Keratinocyte (primary cell): Measurements from ENCODE around the gene PAPSS2. TPM values are rescaled to one million over a fixed set of nuclear protein-coding genes. Genes with fewer than 3 reads are reported as not detected.
A peak's percentile ranks its signal among the peaks of the same experiment; 100 is the strongest.

ENCODE experiments used
- DNase-seq: peaks from one replicate; pipeline ENCODE4 v3.0.0-alpha.2; 2011; ENCODE audit warnings: low read depth, missing footprints, low spot score
- FAIRE-seq: peaks from 2 replicates; lab custom pipeline; 2011; peaks lifted over from hg19 to GRCh38; lab: Jason Lieb, UNC
- H2AFZ ChIP-seq: 2 replicates; pipeline ENCODE4 v1.6.0; 2012; ENCODE audit warnings: low read length, control low read depth, inconsistent platforms; ENCODE audit not compliant: control insufficient read depth
- H3K27ac ChIP-seq: 2 replicates; pipeline ENCODE4 v1.5.1; 2011; ENCODE audit warnings: low read length; ENCODE audit not compliant: control insufficient read depth, insufficient read depth
- H3K27me3 ChIP-seq: 3 replicates; pipeline ENCODE4 v1.6.0; 2011; ENCODE audit warnings: low read length; ENCODE audit not compliant: control insufficient read depth, insufficient read depth; ENCODE audit errors: extremely low read depth
- H3K36me3 ChIP-seq, 2 experiments: 2 replicates in 1 of 2; 3 replicates in 1 of 2; pipeline ENCODE4 v1.5.1; 2011; ENCODE audit warnings: low read length in 2 of 2, mild to moderate bottlenecking in 1 of 2; ENCODE audit not compliant: control insufficient read depth in 2 of 2, insufficient read depth in 2 of 2; ENCODE audit errors: extremely low read depth in 1 of 2
- H3K4me1 ChIP-seq: 3 replicates; pipeline ENCODE4 v1.5.1; 2011; ENCODE audit warnings: low read length; ENCODE audit not compliant: control insufficient read depth, insufficient read depth; ENCODE audit errors: extremely low read depth
- H3K4me2 ChIP-seq: 3 replicates; pipeline ENCODE4 v1.6.0; 2011; ENCODE audit warnings: low read depth, low read length; ENCODE audit not compliant: control insufficient read depth, insufficient read depth; ENCODE audit errors: extremely low read depth
- H3K4me3 ChIP-seq, 3 experiments: fragments of 200-600 bp in 1 of 3; sonication (generic) in 1 of 3; 2 replicates in 2 of 3; 3 replicates in 1 of 3; pipeline ENCODE4 v1.5.1; 2011 to 2016; ENCODE audit warnings: low read length in 3 of 3, mild to moderate bottlenecking in 3 of 3, control low read depth in 2 of 3, inconsistent platforms in 1 of 3, low read depth in 1 of 3, mixed read lengths in 1 of 3, mixed run types in 1 of 3, moderate library complexity in 1 of 3; ENCODE audit not compliant: control insufficient read depth in 2 of 3, insufficient read depth in 2 of 3; ENCODE audit errors: extremely low read depth in 1 of 3
- H3K79me2 ChIP-seq: 2 replicates; pipeline ENCODE4 v1.6.0; 2012; ENCODE audit warnings: low read length; ENCODE audit not compliant: control insufficient read depth, insufficient read depth
- H3K9ac ChIP-seq: 3 replicates; pipeline ENCODE4 v1.6.0; 2011; ENCODE audit warnings: low read length; ENCODE audit not compliant: control insufficient read depth, insufficient read depth; ENCODE audit errors: extremely low read depth
- H3K9me1 ChIP-seq: 3 replicates; pipeline ENCODE4 v1.6.0; 2011; ENCODE audit warnings: low read length; ENCODE audit not compliant: control insufficient read depth, insufficient read depth; ENCODE audit errors: extremely low read depth
- H3K9me3 ChIP-seq: 2 replicates; pipeline ENCODE4 v1.5.1; 2012; ENCODE audit warnings: low read depth, low read length; ENCODE audit not compliant: control insufficient read depth
- H4K20me1 ChIP-seq: 3 replicates; pipeline ENCODE4 v1.6.0; 2011; ENCODE audit warnings: low read length; ENCODE audit not compliant: control insufficient read depth, insufficient read depth; ENCODE audit errors: extremely low read depth
- EZH2 ChIP-seq: IDR thresholded peaks from one replicate; pipeline ENCODE4 v1.6.1; 2012; ENCODE audit warnings: inconsistent platforms, mild to moderate bottlenecking, low read length, moderate library complexity
- dilution Hi-C: fragments of 300-500 bp; cut with MboI; formaldehyde crosslinking; loops from one replicate; pipeline ENCODE4 v1.7.0; 2020; ENCODE audit warnings: low sequenced_read_pairs; ENCODE audit not compliant: extremely low pct_ligation_motif_present
- polyA plus RNA-seq, 5 experiments: library from polyadenylated mRNA; depleted of rRNA in 3 of 5; stranded (reverse) in 3 of 5; stranded (forward) in 1 of 5; unstranded in 1 of 5; fragments of >200 nt; gene quantifications; 1 replicate in 1 of 5; 2 replicates in 3 of 5; 3 replicates in 1 of 5; pipeline versions ENCODE4 v1.2.1 to v1.2.3, GENCODE V29; 2011 to 2012; ENCODE audit warnings: missing spikeins in 2 of 5, low read depth in 1 of 5, low replicate concordance in 1 of 5
- TF ChIP-seq, protein P1 (sequence below), 3 experiments: IDR thresholded peaks in 1 of 3; conservative IDR thresholded peaks in 1 of 3; optimal IDR thresholded peaks in 1 of 3; 2 replicates in 2 of 3; 3 replicates in 1 of 3; pipeline versions ENCODE3 to v1.5.1; 2011; ENCODE audit warnings: low read length in 3 of 3, mild to moderate bottlenecking in 3 of 3, moderate library complexity in 2 of 3, control low read depth in 1 of 3, inconsistent platforms in 1 of 3; ENCODE audit not compliant: insufficient read depth in 2 of 3; ENCODE audit errors: extremely low read depth in 1 of 3

The PAPSS2 gene
- polyA plus RNA-seq, 1 donor (not counting 4 experiments of a cell fraction or from before 2014, with no cell fraction given): 1.1 TPM

DNA sequence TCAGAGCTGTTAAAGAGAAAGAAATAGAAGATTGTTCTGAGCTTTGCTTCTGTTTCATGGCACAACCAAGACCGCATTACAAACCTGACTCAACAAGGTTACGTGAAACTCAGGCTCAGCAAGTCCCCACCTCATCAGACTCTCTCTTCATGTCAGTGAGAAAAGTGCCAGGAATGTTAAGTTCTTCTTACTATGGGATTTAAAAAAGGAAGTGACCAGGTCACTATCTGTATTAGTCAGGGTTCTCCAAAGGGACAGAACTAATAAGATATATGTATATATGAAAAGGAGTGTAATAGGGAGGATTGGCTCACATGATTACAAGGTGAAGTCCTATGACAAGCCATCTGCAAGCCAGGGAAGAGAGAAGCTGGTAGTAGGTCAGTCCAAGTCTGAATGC, 25.4 kb upstream of the PAPSS2 start:
- Histone ChIP-seq H3K4me1 (peaks cover 13% of the 10 kb centered on the region), H3K9me1 (no peaks in the 10 kb centered on the region), H3K27me3 (no peaks in the 10 kb centered on the region), H3K79me2 (no peaks in the 10 kb centered on the region), H3K27ac (no peak overlapping the region), H2AFZ (no peak overlapping the region), H3K36me3 (no peaks in the 10 kb centered on the region), H3K9me3 (no peaks in the 10 kb centered on the region), H4K20me1 (no peaks in the 10 kb centered on the region), H3K4me3 (no peak overlapping the region), H3K9ac (no peak overlapping the region), H3K4me2 (no peak overlapping the region)
- no peak for DNase-seq
- no peak for FAIRE-seq
- dilution Hi-C loops: no loop called here
- TF ChIP-seq, protein P1, sequence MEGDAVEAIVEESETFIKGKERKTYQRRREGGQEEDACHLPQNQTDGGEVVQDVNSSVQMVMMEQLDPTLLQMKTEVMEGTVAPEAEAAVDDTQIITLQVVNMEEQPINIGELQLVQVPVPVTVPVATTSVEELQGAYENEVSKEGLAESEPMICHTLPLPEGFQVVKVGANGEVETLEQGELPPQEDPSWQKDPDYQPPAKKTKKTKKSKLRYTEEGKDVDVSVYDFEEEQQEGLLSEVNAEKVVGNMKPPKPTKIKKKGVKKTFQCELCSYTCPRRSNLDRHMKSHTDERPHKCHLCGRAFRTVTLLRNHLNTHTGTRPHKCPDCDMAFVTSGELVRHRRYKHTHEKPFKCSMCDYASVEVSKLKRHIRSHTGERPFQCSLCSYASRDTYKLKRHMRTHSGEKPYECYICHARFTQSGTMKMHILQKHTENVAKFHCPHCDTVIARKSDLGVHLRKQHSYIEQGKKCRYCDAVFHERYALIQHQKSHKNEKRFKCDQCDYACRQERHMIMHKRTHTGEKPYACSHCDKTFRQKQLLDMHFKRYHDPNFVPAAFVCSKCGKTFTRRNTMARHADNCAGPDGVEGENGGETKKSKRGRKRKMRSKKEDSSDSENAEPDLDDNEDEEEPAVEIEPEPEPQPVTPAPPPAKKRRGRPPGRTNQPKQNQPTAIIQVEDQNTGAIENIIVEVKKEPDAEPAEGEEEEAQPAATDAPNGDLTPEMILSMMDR (optimal IDR thresholded peaks at IDR 0.05 in 1 of 3, IDR thresholded peaks at IDR 0.05 in 1 of 3, conservative IDR thresholded peaks at IDR 0.05 in 1 of 3; ENCODE audit: extremely low read depth in 1 of 3, insufficient read depth in 2 of 3, low read length in 3 of 3): no peak
- TF ChIP-seq EZH2: no peak

DNA sequence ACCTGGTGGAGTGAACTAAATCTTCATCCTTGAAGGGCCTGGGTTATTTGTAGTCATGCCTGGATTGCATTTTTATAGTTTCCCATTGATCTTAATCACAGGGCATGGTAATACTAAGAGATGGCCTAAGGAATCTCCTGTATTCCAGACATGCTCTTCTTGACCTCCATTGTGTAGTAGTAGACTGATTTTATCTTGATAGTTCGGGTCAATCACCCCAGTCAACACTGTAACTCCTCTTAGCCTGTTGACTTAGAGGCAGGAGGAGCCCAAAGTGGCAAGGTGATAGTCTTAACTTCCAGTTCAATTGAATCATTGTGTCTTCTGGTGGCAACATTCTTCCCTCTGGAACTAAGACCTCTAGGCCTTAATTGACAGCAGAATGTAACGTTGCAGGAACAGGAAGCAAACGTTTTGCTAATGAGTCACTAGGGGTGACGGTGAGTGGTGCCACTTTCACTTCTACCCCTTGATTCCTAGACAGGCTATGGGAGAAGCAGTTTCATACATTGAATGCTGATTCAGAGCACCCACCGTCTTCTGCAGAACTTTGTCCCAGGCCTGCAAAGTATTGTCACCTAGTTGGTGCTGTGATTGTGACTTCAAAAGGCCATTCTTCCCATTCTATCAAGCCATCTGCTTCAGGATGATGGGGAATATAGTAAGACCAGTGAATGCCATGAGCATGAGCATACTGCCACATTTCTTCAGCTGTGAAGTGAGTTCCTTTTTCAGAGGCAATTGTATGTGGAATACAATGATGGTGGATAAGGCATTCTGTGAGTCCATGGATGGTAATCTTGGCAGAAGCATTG, 24.0 kb upstream of the PAPSS2 start:
- Histone ChIP-seq H3K9me3 (no peaks in the 10 kb centered on the region), H3K4me1 (peaks cover 13% of the 10 kb centered on the region), H3K9me1 (no peaks in the 10 kb centered on the region), H3K27me3 (no peaks in the 10 kb centered on the region), H3K4me3 (no peak overlapping the region), H3K36me3 (no peaks in the 10 kb centered on the region), H3K79me2 (no peaks in the 10 kb centered on the region), H3K4me2 (peak overlapping the region; percentile 35), H4K20me1 (no peaks in the 10 kb centered on the region), H3K9ac (no peak overlapping the region), H3K27ac (no peak overlapping the region), H2AFZ (peak overlapping the region; percentile 62)
- TF ChIP-seq, protein P1 (optimal IDR thresholded peaks at IDR 0.05 in 1 of 3, IDR thresholded peaks at IDR 0.05 in 1 of 3, conservative IDR thresholded peaks at IDR 0.05 in 1 of 3; ENCODE audit: extremely low read depth in 1 of 3, insufficient read depth in 2 of 3, low read length in 3 of 3): no peak
- TF ChIP-seq EZH2: no peak
- DNase-seq: peak; percentile 38
- peak; percentile 92 for FAIRE-seq
- dilution Hi-C loops: no loop called here
